Colonic mucosa (tissue), 4 donors: ENCODE measurements around the gene MAGI2. TPM values are rescaled to one million over a fixed set of nuclear protein-coding genes. Genes with fewer than 3 reads are reported as not detected.

ENCODE experiments used
- DNase-seq: peaks from one replicate; pipeline ENCODE4 v3.0.0-alpha.2; 2020
- H3K27ac ChIP-seq: fragments of 200-600 bp; one replicate; pipeline ENCODE4 v1.8.0; 2021
- H3K27me3 ChIP-seq: fragments of 200-600 bp; one replicate; pipeline ENCODE4 v1.8.0; 2021
- H3K36me3 ChIP-seq: fragments of 200-600 bp; one replicate; pipeline ENCODE4 v1.8.0; 2021
- H3K4me1 ChIP-seq: fragments of 200-600 bp; one replicate; pipeline ENCODE4 v1.8.0; 2021; ENCODE audit warnings: mild to moderate bottlenecking
- H3K4me3 ChIP-seq: fragments of 200-600 bp; one replicate; pipeline ENCODE4 v1.8.0; 2021
- H3K9ac ChIP-seq, 2 donors: one replicate each; pipeline ENCODE4 v1.7.0; 2013; ENCODE audit warnings: control low read depth in 2 of 2, low read depth in 2 of 2, low read length in 2 of 2
- H3K9me3 ChIP-seq: fragments of 200-600 bp; one replicate; pipeline ENCODE4 v1.8.0; 2021
- intact Hi-C: fragments of 100-400 bp; cut with DNase I; formaldehyde crosslinking; loops from one replicate; pipeline ENCODE4 v1.14.1; 2022
- total RNA-seq, 2 donors: library from RNA; stranded (reverse); fragmentation: NEBNext Ultra II Directional in 1 of 2; extraction: Animal tissue kit (Norgen Biotek cat#: 25700) in 1 of 2; gene quantifications; one replicate each; pipeline ENCODE4 v1.2.1, GENCODE V29; 2021
- TF ChIP-seq, protein P1 (sequence below): fragments of 200-600 bp; IDR thresholded peaks from one replicate; pipeline ENCODE4 v1.8.0; 2022; ENCODE audit warnings: antibody characterized with exemption, mild to moderate bottlenecking
- donor health status: healthy.
- donor health status: DM: no; HTN: no; CAD: no.
- donor health status: DM: no; HTN: no; CAD: no.

Gene MAGI2
- total RNA-seq, 2 donors from 2014 or later, result 1.1 to 2.4 TPM

DNA sequence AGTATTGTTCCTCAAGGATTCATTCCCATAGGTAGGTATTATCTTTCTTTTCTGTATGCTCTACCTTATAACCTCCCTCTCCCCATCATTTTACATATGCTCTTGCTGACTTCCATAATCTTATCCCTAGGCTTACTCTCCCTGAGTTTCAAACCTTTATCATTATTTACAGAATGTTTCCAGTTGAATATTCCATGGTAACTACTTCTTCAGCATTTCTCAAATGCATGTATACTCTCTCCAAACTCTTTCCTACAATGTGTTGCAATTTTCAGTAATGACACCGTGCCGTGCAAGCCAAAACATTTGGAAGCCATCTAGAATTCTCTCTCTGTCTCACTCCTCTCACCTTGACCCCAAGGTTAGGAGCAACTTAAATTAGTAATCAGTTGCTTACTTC is 548.5 kb downstream of the MAGI2 start:
- intact Hi-C loops, result no loop called here
- Histone ChIP-seq H3K4me3 (no peak overlapping the region), H3K9ac (no peak overlapping the region), H3K27ac (no peak overlapping the region), H3K9me3 (no peaks in the 10 kb centered on the region), H3K27me3 (no peaks in the 10 kb centered on the region), H3K36me3 (no peaks in the 10 kb centered on the region), H3K4me1 (no peaks in the 10 kb centered on the region)
- TF ChIP-seq, protein P1, sequence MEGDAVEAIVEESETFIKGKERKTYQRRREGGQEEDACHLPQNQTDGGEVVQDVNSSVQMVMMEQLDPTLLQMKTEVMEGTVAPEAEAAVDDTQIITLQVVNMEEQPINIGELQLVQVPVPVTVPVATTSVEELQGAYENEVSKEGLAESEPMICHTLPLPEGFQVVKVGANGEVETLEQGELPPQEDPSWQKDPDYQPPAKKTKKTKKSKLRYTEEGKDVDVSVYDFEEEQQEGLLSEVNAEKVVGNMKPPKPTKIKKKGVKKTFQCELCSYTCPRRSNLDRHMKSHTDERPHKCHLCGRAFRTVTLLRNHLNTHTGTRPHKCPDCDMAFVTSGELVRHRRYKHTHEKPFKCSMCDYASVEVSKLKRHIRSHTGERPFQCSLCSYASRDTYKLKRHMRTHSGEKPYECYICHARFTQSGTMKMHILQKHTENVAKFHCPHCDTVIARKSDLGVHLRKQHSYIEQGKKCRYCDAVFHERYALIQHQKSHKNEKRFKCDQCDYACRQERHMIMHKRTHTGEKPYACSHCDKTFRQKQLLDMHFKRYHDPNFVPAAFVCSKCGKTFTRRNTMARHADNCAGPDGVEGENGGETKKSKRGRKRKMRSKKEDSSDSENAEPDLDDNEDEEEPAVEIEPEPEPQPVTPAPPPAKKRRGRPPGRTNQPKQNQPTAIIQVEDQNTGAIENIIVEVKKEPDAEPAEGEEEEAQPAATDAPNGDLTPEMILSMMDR, result no peak
- DNase-seq, result no peak

DNA sequence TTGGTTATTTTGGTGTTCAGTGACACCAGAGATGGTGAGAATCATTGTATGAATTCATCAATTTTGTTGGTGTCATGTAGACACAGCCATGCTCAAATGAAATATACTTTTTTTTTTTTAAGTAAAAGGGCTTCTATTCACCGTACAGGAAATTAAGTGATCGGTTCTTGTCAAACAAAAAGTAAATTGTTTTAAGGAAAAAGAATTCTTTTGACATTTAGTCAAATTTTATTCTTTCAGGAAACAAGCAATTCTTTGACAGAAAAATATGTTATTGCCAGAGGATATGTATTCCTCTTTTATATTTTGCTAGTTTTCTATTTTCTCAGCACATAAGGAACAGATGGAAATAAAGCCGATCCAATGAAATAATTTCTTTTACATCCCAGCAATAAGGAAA is 551.9 kb downstream of the MAGI2 start:
- H3K9ac ChIP-seq, result no peak overlapping the region
- no peaks in the 10 kb centered on the region for H3K9me3 ChIP-seq
- no peaks in the 10 kb centered on the region for H3K27me3 ChIP-seq
- no peak overlapping the region for H3K27ac ChIP-seq
- TF ChIP-seq, protein P1, result no peak
- intact Hi-C loops, result no loop called here
- no peak overlapping the region for H3K4me3 ChIP-seq
- DNase-seq, result no peak
- no peaks in the 10 kb centered on the region for H3K36me3 ChIP-seq
- no peaks in the 10 kb centered on the region for H3K4me1 ChIP-seq

DNA sequence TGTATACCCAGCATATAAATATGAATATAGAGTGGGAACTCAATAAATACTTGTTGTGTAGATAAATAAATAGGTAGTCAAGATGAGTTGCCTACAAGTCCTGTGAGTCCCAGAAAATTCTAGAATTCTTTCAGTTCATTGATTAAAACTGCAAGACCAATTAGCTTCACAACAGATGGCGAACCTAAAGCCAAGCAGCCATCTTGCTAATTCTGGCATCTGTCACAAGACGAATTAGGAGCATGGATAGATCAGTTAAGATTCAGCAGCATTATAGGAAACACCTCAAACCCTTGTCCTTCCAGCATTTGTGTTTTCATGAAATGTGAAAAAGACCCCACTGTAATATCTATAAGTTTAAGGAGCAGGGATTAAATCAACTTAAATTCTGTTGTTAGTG is 552.7 kb downstream of the MAGI2 start:
- Histone ChIP-seq H3K9ac (no peak overlapping the region), H3K27ac (no peak overlapping the region), H3K36me3 (no peaks in the 10 kb centered on the region), H3K9me3 (no peaks in the 10 kb centered on the region), H3K4me3 (no peak overlapping the region), H3K4me1 (no peaks in the 10 kb centered on the region), H3K27me3 (no peaks in the 10 kb centered on the region)
- intact Hi-C loops, result no loop called here
- DNase-seq, result no peak
- TF ChIP-seq, protein P1, result no peak

DNA sequence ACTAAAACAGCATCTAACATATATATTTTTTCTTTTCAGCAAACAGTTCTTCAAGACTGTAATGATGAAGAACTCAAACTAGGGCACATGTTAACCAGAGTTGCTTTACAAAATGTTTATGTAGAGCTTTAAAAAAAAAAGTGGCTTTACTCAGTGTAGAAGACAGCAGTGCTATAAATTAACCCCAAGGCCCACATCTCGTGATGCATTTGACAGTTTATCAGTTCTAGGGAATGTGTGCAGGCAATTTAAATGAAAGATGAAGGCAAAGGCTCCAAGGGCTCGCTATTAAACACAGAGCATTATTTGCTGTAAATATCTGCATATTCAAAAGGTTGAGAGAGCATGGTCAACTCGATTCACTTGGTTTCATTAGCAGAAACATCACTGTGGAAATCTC is 558.1 kb downstream of the MAGI2 start:
- intact Hi-C loops, result no loop called here
- Histone ChIP-seq H3K4me3 (no peak overlapping the region), H3K36me3 (no peaks in the 10 kb centered on the region), H3K4me1 (no peaks in the 10 kb centered on the region), H3K27me3 (no peaks in the 10 kb centered on the region), H3K9ac (no peak overlapping the region), H3K9me3 (no peaks in the 10 kb centered on the region), H3K27ac (no peak overlapping the region)
- TF ChIP-seq, protein P1, result no peak
- no peak for DNase-seq

DNA sequence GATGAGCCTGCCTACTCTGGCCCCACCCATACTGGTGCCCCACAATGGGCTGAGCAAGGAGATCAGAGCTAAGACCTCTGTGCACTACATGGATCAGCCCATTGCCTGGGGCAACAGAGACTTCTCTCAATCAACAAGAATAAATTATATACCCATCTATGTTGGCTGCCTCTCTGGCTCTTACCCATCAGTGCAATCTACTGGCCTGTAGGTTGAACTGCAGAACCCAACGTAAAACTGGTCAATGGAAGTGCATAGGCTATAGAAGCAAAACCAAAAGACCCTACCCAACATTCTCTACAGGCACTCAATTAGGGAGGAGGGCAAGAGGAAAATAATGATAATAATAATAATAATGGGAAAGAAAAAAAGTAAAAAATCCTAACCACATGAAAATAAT is 574.3 kb downstream of the MAGI2 start:
- Histone ChIP-seq H3K4me1 (no peaks in the 10 kb centered on the region), H3K27ac (no peak overlapping the region), H3K9ac (no peak overlapping the region), H3K36me3 (no peaks in the 10 kb centered on the region), H3K4me3 (no peak overlapping the region), H3K27me3 (no peaks in the 10 kb centered on the region), H3K9me3 (no peaks in the 10 kb centered on the region)
- TF ChIP-seq, protein P1, result no peak
- DNase-seq, result no peak
- intact Hi-C loops, result no loop called here

DNA sequence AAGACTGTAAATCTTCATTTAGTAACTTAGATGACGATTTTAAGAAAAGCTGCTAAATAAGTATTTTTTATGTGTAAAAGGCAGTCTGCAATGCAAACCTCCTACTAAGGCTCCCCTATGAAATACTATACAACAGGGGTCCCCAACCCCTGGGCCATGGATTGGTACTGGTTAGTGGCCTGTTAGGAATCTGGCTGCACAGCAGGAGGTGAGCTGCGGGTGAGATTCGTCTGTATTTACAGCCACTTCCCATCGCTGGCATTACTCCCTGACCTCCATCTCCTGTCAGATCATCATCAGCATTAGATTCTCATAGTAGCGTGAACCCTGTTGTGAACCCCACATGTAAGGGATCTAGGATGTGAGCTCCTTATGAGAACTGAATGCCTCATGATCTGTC is 580.4 kb downstream of the MAGI2 start:
- intact Hi-C loops, result no loop called here
- no peak overlapping the region for H3K27ac ChIP-seq
- H3K9me3 ChIP-seq, result no peaks in the 10 kb centered on the region
- no peak overlapping the region for H3K9ac ChIP-seq
- H3K36me3 ChIP-seq, result no peaks in the 10 kb centered on the region
- no peak overlapping the region for H3K4me3 ChIP-seq
- TF ChIP-seq, protein P1, result no peak
- H3K4me1 ChIP-seq, result no peaks in the 10 kb centered on the region
- no peaks in the 10 kb centered on the region for H3K27me3 ChIP-seq
- DNase-seq, result no peak
